ENCODE data around the gene PRRT4.

The PRRT4 gene

DNA sequence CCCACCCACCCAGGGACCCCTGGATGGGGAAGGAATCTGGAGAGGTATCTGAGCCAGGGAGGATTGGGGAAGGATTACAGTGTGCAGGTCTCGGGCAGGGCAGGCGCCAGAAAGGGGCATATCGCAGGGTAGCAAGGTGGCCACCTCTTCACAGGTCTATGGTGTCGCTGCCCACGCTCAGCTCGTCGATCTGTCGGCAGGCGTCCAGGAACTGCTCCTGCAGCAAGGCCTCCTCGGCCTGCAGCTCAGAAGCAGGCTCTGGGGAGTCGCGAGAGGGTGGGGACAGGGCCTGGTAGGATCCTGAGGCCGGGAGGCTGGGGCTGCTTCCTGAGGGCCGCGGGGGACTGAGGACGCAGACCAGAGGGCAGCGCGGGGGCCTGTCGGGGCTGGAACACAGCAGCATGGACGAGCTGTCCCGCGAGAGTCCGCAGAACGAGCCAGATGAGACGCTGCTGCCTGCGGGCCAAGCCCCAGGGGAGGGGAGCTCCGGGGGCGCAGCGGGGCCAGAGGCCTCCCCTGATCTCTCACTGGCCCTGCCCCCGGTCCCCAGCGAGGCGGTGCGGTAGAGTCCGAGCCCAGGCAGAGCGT lies 10.7 kb downstream of the PRRT4 start:
- DNase-seq (ENCODE audit: insufficient read length, low spot score), result no peak
- FAIRE-seq, result no peak

DNA sequence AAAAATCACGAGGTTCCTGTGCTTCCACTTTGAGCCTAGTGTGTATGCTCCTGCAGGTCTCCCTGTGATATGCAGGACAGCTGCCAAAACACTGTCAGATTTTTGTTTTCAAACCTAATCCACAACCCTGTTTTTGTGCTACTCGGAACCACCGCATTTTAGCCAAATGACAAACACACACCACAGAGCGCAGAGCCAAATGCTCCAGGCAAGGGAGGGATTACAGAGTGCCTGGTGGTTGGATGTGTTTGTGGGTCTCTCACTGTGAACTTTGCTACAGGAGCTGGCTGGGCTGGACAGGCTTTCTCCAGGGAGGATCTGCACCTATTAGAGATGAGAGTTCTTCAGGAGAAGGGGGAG lies 12.0 kb downstream of the PRRT4 start:
- FAIRE-seq, result no peak

DNA sequence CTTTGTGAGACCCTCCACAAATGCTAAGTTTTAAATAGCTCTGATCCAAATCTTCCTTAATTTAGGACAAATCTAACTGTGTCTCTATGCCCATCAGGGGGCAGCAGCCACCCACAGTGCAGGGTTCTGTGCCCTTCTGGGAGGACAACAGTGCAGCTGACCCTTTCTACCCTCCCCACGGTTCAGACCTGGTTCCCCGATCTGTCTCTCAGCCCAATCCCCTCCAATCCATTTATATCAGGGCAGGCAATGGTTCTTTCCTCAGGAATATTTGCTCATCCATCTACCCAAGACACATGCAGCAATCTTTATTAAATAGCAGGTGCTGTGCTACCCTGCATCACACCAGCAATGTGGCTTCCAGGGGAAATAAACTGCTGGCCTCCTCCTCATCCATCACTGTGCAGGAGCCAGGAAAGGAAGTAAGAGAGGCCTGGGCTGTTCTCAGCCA lies 13.8 kb downstream of the PRRT4 start:
- DNase-seq (ENCODE audit: insufficient read length, low spot score) (peak; percentile 40), FAIRE-seq (no peak)

More for the DNA sequence above, 12.0 kb downstream of the PRRT4 start:
- no peak for DNase-seq (ENCODE audit: insufficient read length, low spot score)

DNA sequence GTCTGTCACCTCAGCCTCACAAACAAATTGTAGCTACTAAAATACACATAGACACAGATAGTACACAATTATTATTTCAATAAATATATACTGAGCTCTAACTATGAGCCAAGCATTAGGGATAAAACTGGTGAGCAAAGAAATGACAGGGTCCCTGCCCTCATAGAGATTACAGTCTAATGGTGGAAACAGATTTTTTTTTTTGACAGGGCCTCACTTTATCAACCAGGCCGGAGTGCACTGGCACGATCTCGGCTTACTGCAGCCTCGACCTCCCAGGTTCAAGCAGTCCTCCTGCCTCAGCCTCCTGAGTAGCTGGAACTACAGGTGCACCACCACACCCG lies 17.1 kb downstream of the PRRT4 start:
- FAIRE-seq (no peak), DNase-seq (ENCODE audit: insufficient read length, low spot score) (no peak)

DNA sequence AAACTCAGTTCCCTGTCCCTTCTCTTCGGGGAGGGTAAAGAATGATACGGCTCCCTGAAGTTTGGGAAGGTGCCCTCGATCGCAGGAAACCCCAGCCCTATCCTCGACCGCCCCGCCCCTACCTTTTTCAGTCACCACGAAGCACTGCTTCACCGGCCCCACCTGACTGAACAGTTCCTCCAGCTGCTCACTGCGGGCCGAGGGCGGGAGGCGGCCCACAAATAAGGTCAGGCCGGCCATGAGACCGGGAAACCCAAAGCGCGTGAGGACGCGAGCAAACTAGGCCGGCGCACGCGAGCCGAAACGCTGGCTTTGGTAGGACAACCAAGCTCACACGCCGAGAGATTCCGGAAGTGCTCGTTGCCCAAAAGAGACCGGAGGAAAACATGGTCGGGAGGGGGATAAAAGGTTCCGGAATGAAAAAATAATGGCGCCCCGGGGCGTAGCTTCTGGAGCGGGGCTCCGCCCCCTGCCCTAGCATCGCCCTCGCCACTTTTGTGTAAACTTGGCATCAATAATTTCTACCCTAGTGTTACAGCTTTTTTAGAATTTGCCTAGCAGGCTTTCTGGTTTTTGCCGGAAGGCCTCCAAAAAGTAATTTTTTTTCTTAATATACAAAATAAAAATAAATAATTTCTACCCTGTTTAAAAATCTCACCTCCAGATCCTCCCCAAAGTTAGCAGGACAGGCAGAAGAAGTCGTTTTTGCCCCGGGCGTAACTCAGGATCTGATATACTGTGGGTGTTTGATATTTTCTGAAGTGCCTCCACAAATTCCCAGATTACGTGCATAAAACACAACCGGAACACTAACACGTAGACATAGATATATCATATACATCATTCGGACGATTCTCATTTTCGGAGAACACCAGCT lies 17.7 kb downstream of the PRRT4 start, which contains the start of gene RBM28:
Gene RBM28 (minus strand): TSS at position 355 of the 877 bp plus-strand sequence. CDS start 115 bp downstream, at position 240.
- DNase-seq (ENCODE audit: insufficient read length, low spot score), result peak; percentile 80
- FAIRE-seq, result no peak

DNA sequence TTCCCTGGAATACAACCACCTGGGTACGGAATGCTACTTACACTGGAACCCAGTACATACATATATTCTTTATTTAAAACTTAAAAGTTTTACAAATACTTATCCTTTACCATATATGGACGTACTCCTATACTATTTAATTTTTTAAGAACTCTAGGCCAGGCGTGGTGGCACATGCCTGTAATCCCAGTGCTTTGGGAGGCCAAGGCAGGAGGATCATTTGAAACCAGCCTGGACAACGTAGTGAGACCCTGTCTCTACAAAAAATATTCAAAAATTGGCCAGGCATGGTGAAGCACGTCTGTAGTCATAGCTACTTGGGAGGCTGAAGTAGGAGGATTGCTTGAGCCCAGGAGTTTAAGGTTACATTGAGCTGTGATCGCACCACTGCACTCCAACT lies 19.8 kb downstream of the PRRT4 start:
- DNase-seq (ENCODE audit: insufficient read length, low spot score) (no peak), FAIRE-seq (no peak)

DNA sequence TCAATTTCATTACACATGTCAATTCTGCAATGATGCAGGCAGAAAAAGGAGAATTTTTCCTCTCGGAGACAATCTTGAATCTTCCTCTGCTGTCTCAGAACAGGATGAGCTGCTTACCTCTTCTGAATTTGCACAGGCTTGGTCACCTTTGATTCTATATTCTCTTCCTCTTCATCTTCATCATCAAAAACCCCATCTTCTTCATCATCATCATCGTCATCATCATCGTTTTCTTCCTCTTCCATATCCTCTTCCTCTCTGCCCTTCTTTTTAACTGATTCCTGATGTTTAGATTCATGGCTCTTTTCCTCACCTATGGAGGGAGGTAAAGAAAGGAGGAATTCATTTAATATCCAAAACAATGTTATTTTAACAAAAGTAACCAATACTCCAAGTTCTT lies 25.8 kb downstream of the PRRT4 start:
- no peak for FAIRE-seq

DNA sequence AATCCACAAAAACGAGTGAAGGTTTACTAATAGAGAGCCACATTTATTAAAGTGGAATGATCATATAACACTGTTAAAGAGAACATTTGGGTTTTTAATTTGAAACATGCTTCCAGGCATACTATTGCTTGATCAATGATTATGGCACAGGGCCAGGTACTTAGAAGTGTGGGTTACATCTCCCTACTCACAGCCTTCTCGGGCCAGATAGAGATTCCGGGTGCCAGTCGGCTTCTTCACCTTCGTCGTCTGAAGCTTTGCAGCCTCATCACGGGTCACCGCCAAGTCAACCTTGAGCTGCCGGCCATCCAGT lies 37.2 kb downstream of the PRRT4 start:
- FAIRE-seq (no peak), DNase-seq (ENCODE audit: insufficient read length, low spot score) (no peak)

More for the DNA sequence above, 25.8 kb downstream of the PRRT4 start:
- DNase-seq (ENCODE audit: insufficient read length, low spot score), result no peak

DNA sequence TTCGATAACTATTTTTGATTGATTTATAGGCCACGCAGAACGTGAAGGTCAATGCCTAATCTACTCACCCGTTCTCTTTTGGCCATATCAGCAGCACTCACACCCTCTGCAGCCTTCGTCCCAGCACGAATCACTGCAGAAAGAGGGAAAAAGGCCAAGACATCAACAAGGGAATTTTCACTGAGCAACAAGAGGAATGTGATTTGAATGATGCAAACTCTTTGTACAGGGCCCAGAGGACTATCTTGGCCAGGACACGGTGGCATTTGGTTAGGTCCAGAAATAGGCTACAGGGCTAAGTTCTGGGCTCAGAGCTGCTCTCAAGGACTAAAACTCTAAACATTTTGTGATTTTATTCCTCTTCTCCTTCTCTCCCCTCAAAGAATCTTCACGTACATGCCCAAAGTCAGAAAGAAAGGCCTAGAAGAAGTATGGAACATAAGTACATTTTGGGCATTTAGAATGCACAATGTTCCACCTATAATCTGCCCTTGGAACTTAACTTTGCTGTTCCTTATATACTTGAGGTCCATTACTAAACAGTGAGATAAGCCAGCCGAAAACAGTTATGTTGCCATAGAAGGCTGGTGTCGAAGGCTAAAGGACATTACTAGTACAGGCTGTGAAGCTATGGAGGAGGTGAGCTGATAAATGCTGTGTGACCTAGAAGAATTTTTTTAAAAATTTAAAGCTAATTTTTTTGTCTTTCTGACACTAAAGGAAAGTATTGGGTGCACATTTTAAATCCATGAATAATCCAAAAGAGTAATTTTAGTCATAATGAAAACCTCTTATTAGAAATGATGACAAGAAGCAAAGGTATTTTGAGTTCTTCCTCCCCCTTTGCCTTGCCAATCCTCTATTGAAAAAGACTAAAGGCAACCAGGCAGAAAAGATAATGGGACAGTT lies 37.8 kb downstream of the PRRT4 start:
- FAIRE-seq, result no peak
- DNase-seq (ENCODE audit: insufficient read length, low spot score), result no peak

DNA sequence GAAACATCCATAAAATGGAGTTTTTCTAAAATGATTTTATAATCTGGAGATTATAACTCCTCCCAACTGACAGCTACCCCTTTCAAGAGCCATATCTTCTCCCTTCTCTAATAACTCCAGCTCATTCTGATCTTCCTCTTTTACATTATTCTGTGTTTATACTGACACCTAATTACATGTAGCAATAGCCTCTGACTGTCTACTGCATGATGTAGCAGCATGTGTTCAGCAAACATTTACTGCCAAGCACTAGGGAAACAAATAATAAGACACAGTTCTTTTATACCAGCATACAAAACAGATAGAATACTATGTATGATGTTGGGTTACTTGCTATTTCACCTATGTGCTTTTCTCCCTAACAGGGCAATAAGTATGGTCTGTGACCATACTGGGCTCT lies 38.5 kb downstream of the PRRT4 start:
- FAIRE-seq, result no peak
- DNase-seq (ENCODE audit: insufficient read length, low spot score), result no peak

DNA sequence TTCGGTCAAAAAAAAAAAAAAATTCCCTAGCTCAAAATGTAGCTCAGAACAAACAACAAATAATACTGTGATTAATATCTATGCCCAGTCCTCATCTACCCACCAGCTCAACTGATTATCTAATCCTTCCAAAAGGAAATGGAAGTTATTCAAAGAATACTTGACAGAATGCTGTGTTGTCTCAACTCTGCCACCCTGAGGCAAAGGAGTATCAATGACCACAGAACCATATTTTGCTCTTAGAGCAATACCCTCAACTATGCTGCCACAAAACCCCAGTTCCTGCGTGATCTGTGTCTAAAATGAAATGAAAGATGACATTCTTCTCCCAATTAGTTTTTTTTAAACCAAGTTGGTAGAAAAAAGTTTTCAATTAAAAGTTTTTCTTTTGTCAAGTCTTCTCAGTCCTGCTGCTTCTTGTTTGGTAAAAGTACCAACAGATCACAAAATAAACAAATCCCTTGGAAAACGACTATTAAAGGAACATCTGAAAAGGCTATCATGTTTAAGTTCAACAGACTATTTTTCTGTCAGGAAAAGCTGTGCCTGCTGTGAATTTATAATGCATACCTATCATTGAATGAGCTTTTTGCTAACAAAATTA lies 39.3 kb downstream of the PRRT4 start:
- DNase-seq (ENCODE audit: insufficient read length, low spot score) (peak; percentile 13), FAIRE-seq (no peak)

DNA sequence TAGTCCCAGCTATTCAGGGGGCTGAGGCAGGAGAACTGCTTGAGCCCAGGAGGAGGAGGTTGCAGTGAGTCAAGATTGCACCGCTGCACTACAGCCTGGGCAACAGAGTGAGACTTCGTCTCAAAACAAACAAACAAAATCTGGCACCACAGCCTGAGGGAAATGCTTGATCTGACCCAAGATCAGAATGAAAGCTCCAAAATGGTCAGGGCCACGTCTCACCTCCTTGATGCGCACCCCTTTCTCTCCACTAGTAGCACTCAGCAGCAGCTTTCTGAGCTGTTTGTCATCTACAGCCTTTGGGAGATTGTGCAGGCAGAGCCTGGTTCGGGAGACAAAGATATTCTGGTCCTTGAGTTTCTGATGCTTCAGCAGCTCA lies 40.5 kb downstream of the PRRT4 start:
- no peak for FAIRE-seq

DNA sequence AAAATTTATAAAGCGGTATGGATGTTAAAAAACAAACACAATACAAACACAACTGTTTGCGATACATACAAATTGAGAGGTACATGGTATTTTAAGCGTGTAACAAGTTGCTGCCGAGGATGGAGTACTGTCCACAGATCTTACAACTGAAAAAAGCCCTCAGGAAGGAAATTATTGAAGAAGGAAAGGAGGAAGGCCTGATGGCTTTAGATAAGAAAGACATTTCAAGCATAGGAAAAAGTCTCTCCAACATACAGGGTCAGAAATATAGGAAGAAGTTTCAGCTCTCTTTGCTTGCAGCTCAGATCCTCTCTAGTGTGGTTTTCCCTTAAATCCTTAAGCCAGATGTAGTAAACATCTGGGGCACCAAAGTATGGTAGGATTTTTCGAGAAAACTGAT lies 42.8 kb downstream of the PRRT4 start:
- no peak for DNase-seq (ENCODE audit: insufficient read length, low spot score)
- FAIRE-seq, result no peak

More for the DNA sequence above, 40.5 kb downstream of the PRRT4 start:
- DNase-seq (ENCODE audit: insufficient read length, low spot score), result no peak

DNA sequence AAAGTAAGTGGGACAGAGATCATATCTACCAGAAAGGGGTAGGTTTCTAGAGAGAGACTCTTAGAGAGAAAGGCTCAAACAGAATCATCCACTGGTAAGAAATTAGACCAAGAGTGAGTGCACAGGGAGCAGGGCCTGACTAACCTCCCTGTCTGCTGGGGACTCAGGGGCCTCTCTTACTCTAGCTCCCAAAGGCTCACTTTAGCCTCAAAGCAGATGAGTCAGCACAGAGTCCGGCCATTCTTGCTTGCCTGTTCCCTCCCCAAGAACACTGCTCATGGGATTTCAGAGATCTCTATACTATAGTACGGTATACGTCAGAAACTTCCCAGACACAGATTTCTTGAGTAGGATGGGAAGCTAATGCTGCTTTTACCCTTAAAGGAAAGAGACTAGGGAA lies 50.5 kb downstream of the PRRT4 start:
- DNase-seq (ENCODE audit: insufficient read length, low spot score), result no peak
- FAIRE-seq, result no peak

DNA sequence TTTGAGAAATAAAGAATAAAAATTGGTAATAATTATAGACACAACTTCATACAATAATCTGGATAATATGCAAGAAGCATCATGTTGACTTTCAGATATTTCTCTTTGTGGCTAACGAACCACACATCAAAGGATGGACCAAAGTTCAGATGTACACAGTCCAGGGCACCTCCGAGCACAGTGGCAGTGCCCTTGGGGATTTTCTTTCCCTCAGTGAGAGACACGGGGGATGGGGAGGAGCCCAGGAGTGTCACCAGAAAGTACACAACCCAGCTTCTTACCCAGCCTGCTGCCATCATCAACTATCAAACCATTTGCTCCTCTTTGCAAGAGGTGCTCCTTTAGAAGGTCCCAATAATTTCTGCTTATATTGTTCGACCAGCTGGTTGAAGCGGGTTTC lies 51.0 kb downstream of the PRRT4 start:
- no peak for FAIRE-seq
- no peak for DNase-seq (ENCODE audit: insufficient read length, low spot score)

DNA sequence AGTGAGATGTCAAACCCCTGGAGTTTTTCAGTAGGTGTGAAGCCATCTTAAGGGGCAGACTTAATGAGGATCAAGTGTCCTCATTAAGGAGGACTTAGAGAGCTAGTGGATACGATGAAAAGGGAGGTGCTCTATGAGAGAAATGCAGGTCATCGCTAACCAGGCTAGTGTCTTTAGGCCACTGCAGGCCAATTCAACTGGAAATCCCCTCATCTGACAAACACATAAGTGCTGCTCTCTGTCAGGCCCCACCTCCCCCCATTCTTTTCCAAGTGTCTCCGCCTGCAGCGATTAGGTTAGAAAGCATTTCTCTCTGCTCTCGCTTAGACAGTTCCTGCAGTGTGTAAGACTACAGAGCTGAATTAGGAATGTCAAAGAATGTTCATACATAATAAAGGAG lies 51.5 kb downstream of the PRRT4 start:
- no peak for FAIRE-seq
- no peak for DNase-seq (ENCODE audit: insufficient read length, low spot score)

DNA sequence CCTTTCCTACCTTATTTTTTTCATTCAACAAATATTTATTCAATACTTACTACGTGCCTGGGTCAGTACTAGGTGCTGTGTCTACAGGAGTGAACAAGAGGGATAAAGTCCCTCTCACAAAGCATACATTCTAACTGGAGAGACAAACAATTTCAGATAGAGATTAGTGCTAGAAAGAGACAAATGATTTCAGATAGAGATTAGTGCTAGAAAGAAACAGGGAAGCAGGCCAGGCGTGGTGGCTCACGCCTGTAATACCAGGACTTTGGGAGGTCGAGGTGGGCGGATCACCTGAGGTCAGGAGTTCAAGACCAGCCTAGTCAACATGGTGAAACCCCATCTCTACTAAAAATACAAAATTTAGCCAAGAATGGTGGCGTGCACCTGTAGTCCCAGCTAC lies 52.4 kb downstream of the PRRT4 start:
- DNase-seq (ENCODE audit: insufficient read length, low spot score), result no peak
- FAIRE-seq, result no peak

DNA sequence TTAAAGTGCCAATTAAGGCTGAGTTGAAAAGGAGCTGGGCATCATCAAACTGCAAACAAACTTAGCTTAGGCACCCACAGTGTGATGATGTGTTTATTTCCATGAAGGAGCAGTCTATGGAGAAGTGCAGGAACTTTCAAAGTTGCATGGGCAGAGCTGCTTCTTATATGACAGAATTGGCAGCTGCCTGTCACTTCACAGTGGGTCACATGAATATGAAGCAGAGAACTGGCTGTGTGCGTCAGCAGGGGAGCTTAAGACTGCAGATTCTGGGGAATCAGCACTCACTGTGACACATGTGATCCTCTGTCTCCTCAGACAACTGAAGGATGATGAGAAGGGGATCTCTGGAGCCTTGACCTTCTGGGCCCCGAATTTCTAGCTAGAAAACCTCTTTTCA lies 54.4 kb downstream of the PRRT4 start:
- DNase-seq (ENCODE audit: insufficient read length, low spot score) (no peak), FAIRE-seq (no peak)

DNA sequence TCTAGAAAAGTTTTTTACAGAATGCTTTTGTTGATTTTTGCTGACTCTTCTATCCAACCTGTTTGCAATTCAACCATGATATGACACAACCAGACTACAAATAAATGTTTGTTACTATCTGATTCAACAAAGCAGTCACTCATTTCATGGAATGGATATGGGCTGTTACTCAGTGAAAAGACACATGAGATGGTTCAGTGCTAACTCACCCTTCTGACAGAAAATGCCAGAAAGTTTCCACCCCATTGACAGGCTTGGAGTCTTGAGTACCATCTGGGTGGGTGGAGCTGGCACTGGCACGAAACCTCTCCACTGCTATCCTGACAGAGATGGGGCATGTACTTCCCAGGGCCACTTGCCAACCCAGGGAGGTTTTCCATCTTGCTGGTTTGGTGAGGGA lies 57.3 kb downstream of the PRRT4 start:
- DNase-seq (ENCODE audit: insufficient read length, low spot score) (no peak), FAIRE-seq (no peak)

DNA sequence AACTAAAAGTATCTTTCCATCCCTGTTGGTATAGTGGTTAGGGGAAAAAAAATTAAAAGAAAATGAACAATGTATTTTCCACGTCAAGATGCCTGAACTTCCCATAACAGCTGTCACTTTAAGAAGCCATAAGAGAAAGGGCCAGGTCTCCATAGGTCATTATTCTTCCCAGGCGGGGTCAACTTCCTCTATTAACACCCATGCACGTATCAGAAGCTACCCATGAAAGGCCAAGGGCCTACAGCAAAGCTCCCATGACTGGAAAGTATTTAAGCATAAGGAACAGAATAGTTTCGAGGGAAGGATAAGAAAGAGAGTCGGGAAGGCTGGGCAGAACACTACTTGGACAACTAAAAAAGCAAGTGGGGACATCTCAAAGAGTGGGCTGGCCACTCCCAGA lies 57.8 kb downstream of the PRRT4 start:
- no peak for FAIRE-seq
- DNase-seq (ENCODE audit: insufficient read length, low spot score), result no peak

DNA sequence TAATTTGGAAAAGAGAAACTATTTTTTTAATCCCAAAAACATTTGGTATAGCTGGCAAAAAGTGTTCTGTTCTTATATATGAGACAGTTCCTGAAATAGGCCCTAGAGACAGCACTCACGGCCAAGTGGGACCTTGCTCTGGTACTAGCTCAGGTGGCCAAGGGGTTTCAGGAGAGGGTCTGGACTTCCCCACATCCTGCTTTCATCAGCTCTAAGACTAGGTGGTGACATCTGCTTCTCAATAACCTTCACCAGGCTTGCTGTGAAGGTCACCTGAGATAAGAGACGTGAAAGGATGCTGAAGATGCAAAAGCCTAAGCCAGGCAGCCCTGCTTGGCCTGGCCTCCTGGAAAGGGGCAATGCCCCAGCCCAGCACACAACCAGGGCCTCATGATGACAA lies 58.4 kb downstream of the PRRT4 start:
- no peak for FAIRE-seq
- DNase-seq (ENCODE audit: insufficient read length, low spot score), result no peak

All from HTR-8/SVneo (cell line).